SU-DHL-6 (cell line): ENCODE results near the gene ADCY10.

Experiments used
- H2AFZ ChIP-seq: fragments of 200-600 bp; sonication (generic); 2 replicates; pipeline ENCODE4 v1.6.1; 2014; ENCODE audit warnings: low read depth, mild to moderate bottlenecking, moderate library complexity, mixed read lengths, antibody characterized with exemption, low read length; ENCODE audit not compliant: severe bottlenecking
- H3F3A ChIP-seq: fragments of 200-600 bp; shearing (Covaris generic); 2 replicates; pipeline ENCODE4 v1.6.0; 2016; ENCODE audit warnings: antibody characterized with exemption, mild to moderate bottlenecking; ENCODE audit not compliant: insufficient read depth
- H3K27ac ChIP-seq: fragments of 200-600 bp; sonication (generic); 2 replicates; pipeline ENCODE4 v1.5.1; 2016; ENCODE audit warnings: low read depth, mild to moderate bottlenecking, low read length, moderate library complexity, mixed read lengths
- H3K27me3 ChIP-seq: fragments of 200-600 bp; sonication (generic), shearing (Covaris generic); 2 replicates; pipeline ENCODE4 v1.6.0; 2014; ENCODE audit warnings: mild to moderate bottlenecking, low read length
- H3K36me3 ChIP-seq: fragments of 200-600 bp; sonication (generic); 2 replicates; pipeline ENCODE4 v1.6.1; 2014; ENCODE audit warnings: mild to moderate bottlenecking, low read length, mixed read lengths
- H3K4me2 ChIP-seq: fragments of 300-600, 200-600 bp; shearing (Covaris generic), sonication (generic); 2 replicates; pipeline ENCODE4 v1.6.0; 2014; ENCODE audit warnings: low read length, low read depth, mild to moderate bottlenecking; ENCODE audit not compliant: poor library complexity, severe bottlenecking
- H3K4me3 ChIP-seq: fragments of 200-600 bp; sonication (generic); 2 replicates; pipeline ENCODE4 v1.5.1; 2014; ENCODE audit warnings: antibody characterized with exemption, low read length, mild to moderate bottlenecking, mixed read lengths; ENCODE audit not compliant: insufficient read depth, poor library complexity, severe bottlenecking
- H3K79me2 ChIP-seq: fragments of 200-600 bp; sonication (generic); 2 replicates; pipeline ENCODE4 v1.6.1; 2014; ENCODE audit warnings: mild to moderate bottlenecking, low read length, moderate library complexity; ENCODE audit not compliant: insufficient read depth
- H3K9ac ChIP-seq: fragments of 200-600 bp; sonication (generic); 2 replicates; pipeline ENCODE4 v1.7.0; 2014; ENCODE audit warnings: mild to moderate bottlenecking, low read length
- H3K9me2 ChIP-seq: fragments of 200-600 bp; sonication (generic); replicated peaks from 2 replicates; pipeline ENCODE4 v1.6.1; 2014; ENCODE audit warnings: low read length; ENCODE audit not compliant: insufficient read depth
- H3K9me3 ChIP-seq: fragments of 200-600 bp; sonication (generic); 2 replicates; pipeline ENCODE4 v1.6.1; 2014; ENCODE audit warnings: low read length, mixed read lengths; ENCODE audit not compliant: insufficient read depth
- H4K20me1 ChIP-seq: fragments of 200-600 bp; sonication (generic); 2 replicates; pipeline ENCODE4 v1.6.1; 2014; ENCODE audit warnings: low read depth, mild to moderate bottlenecking, antibody characterized with exemption, low read length, moderate library complexity, mixed read lengths
- EZH2phosphoT487 ChIP-seq: fragments of 200-600 bp; sonication (generic), shearing (Covaris generic); conservative IDR thresholded peaks from 2 replicates; pipeline ENCODE4 v1.6.1; 2018; ENCODE audit warnings: mild to moderate bottlenecking, antibody characterized with exemption, low read length, moderate library complexity, mixed read lengths
- TF ChIP-seq, protein P1 (sequence below): fragments of 200-600 bp; sonication (generic); IDR thresholded peaks from one replicate; pipeline ENCODE4 v1.5.1; 2017; ENCODE audit warnings: antibody characterized with exemption, mild to moderate bottlenecking, low read length, moderate library complexity; ENCODE audit not compliant: insufficient read depth, poor library complexity, severe bottlenecking

ADCY10 gene

DNA sequence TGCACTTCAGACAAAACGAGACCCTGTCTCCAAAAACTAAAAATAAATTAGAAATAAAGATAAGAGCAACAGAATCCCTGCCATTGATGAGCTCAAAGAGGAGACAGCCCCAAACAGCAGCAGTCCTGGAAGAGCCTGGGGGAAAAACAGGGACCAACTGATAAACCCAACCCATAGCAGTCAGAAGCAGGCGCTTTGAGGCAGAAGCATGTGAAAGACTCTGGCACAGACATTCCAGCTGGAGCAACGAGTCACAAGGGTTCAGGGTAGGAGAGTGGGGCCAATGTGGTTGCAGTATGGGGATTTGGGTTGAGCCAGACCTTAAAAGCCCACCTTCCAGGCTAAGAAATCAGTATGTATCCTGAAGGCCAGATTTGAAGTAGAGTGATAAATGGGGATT, 113.7 kb downstream of the ADCY10 start:
- Histone ChIP-seq H3K4me3 (no peak overlapping the region), H3K9me3 (no peaks in the 10 kb centered on the region), H2AFZ (no peak overlapping the region), H3K27ac (no peak overlapping the region), H3K36me3 (no peaks in the 10 kb centered on the region), H3K9me2 (no peaks in the 10 kb centered on the region), H3K9ac (no peak overlapping the region), H4K20me1 (no peaks in the 10 kb centered on the region), H3K27me3 (no peaks in the 10 kb centered on the region), H3F3A (no peaks in the 10 kb centered on the region), H3K79me2 (no peaks in the 10 kb centered on the region), H3K4me2 (no peak overlapping the region)
- TF ChIP-seq, protein P1, sequence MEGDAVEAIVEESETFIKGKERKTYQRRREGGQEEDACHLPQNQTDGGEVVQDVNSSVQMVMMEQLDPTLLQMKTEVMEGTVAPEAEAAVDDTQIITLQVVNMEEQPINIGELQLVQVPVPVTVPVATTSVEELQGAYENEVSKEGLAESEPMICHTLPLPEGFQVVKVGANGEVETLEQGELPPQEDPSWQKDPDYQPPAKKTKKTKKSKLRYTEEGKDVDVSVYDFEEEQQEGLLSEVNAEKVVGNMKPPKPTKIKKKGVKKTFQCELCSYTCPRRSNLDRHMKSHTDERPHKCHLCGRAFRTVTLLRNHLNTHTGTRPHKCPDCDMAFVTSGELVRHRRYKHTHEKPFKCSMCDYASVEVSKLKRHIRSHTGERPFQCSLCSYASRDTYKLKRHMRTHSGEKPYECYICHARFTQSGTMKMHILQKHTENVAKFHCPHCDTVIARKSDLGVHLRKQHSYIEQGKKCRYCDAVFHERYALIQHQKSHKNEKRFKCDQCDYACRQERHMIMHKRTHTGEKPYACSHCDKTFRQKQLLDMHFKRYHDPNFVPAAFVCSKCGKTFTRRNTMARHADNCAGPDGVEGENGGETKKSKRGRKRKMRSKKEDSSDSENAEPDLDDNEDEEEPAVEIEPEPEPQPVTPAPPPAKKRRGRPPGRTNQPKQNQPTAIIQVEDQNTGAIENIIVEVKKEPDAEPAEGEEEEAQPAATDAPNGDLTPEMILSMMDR, result no peak
- TF ChIP-seq EZH2phosphoT487, result no peak

DNA sequence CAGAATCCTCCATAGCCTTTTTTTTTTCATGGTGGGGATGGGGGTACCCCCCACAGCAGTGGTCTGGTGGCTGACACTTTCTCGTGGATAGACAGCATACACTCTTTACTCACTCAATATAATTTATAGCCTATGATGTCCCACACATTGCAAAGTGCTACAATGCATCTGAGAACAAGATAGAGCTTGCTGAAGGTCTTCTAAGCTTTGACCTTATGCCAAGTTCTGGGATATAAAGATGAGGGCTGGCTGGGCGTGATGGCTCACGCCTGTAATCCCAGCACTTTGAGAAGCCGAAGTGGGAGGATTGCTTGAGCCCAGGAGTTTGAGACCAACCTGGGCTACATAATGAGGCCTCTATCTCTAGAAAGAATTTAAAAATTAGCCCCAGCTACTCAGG, 114.2 kb downstream of the ADCY10 start:
- Histone ChIP-seq H3F3A (no peaks in the 10 kb centered on the region), H3K9me2 (no peaks in the 10 kb centered on the region), H3K27ac (no peak overlapping the region), H3K27me3 (no peaks in the 10 kb centered on the region), H4K20me1 (no peaks in the 10 kb centered on the region), H3K36me3 (no peaks in the 10 kb centered on the region), H2AFZ (no peak overlapping the region), H3K9me3 (no peaks in the 10 kb centered on the region), H3K79me2 (no peaks in the 10 kb centered on the region), H3K4me3 (no peak overlapping the region), H3K9ac (no peak overlapping the region), H3K4me2 (no peak overlapping the region)
- TF ChIP-seq, protein P1, result no peak
- no peak for TF ChIP-seq EZH2phosphoT487

DNA sequence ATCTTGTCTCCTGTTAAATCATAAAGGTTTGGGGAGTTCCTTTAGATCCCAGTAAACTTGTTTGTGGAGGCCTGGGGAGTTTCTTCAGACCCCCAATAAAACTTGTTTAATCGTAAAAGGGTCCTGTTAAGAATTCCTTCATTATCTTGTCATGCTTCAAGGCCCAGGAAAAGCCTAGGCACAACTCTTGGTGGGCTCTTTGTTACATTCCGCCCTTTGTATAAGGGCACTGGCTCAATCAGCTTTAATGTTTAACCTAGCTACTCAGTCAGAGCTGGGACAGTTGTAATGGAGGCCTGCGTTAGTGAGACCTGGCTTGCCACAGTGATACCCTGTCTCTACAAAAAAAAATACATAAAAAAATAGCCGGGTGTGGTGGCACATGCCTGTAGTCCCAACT, 115.0 kb downstream of the ADCY10 start:
- H3K9me2 ChIP-seq, result no peaks in the 10 kb centered on the region
- TF ChIP-seq, protein P1, result no peak
- TF ChIP-seq EZH2phosphoT487, result no peak
- H2AFZ ChIP-seq, result no peak overlapping the region
- no peaks in the 10 kb centered on the region for H3K79me2 ChIP-seq
- H4K20me1 ChIP-seq, result no peaks in the 10 kb centered on the region
- no peak overlapping the region for H3K27ac ChIP-seq
- no peak overlapping the region for H3K9ac ChIP-seq
- no peaks in the 10 kb centered on the region for H3F3A ChIP-seq
- H3K27me3 ChIP-seq, result no peaks in the 10 kb centered on the region
- no peaks in the 10 kb centered on the region for H3K9me3 ChIP-seq
- H3K4me2 ChIP-seq, result no peak overlapping the region
- no peaks in the 10 kb centered on the region for H3K36me3 ChIP-seq
- no peak overlapping the region for H3K4me3 ChIP-seq
